WI38 (cell line): ENCODE results near the gene PLEKHN1.
A peak's percentile ranks its signal among the peaks of the same experiment; 100 is the strongest.

ENCODE experiments used
- H3K4me3 ChIP-seq: 2 replicates; pipeline ENCODE4 v1.5.1; 2011; ENCODE audit warnings: low read depth, mild to moderate bottlenecking, control low read depth, low read length
- TF ChIP-seq, protein P1 (sequence below): IDR thresholded peaks from 2 replicates; pipeline ENCODE4 v1.5.1; 2012; ENCODE audit warnings: low read depth, mild to moderate bottlenecking, control low read depth, low read length

PLEKHN1 gene, protein sequence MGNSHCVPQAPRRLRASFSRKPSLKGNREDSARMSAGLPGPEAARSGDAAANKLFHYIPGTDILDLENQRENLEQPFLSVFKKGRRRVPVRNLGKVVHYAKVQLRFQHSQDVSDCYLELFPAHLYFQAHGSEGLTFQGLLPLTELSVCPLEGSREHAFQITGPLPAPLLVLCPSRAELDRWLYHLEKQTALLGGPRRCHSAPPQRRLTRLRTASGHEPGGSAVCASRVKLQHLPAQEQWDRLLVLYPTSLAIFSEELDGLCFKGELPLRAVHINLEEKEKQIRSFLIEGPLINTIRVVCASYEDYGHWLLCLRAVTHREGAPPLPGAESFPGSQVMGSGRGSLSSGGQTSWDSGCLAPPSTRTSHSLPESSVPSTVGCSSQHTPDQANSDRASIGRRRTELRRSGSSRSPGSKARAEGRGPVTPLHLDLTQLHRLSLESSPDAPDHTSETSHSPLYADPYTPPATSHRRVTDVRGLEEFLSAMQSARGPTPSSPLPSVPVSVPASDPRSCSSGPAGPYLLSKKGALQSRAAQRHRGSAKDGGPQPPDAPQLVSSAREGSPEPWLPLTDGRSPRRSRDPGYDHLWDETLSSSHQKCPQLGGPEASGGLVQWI

DNA sequence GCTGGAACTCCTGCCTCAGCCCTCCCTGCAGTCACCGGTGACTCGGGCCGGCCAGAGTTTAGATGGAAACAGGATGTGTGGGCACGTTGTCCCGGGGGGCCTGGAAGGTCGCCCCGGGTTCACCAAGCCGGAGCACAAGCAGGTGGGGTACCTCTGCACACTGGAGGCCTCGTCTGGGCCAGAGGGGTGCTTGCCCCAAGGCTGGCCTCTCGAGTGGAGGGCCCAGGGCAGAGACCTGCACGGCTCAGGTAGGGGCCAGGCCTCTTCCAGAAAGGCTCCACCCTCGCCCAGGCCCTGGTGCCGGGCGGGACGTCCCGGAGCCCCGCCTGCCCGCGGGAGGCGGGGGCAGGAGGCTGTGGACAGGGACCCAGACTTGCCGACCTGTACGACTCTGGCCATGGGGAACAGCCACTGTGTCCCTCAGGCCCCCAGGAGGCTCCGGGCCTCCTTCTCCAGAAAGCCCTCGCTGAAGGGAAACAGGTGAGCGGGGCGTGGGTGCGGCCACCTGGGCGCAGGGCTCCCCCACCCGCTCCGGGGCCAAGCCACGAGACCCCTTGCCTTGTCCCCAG is at the start of gene PLEKHN1:
TSS of gene PLEKHN1 (plus strand) at position 348 of the 569 bp plus-strand sequence. CDS start at position 398, 50 bp downstream.
- peak within 1 kb of the TSS; percentile 61 for H3K4me3 ChIP-seq
- TF ChIP-seq, protein P1, sequence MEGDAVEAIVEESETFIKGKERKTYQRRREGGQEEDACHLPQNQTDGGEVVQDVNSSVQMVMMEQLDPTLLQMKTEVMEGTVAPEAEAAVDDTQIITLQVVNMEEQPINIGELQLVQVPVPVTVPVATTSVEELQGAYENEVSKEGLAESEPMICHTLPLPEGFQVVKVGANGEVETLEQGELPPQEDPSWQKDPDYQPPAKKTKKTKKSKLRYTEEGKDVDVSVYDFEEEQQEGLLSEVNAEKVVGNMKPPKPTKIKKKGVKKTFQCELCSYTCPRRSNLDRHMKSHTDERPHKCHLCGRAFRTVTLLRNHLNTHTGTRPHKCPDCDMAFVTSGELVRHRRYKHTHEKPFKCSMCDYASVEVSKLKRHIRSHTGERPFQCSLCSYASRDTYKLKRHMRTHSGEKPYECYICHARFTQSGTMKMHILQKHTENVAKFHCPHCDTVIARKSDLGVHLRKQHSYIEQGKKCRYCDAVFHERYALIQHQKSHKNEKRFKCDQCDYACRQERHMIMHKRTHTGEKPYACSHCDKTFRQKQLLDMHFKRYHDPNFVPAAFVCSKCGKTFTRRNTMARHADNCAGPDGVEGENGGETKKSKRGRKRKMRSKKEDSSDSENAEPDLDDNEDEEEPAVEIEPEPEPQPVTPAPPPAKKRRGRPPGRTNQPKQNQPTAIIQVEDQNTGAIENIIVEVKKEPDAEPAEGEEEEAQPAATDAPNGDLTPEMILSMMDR, result no peak

DNA sequence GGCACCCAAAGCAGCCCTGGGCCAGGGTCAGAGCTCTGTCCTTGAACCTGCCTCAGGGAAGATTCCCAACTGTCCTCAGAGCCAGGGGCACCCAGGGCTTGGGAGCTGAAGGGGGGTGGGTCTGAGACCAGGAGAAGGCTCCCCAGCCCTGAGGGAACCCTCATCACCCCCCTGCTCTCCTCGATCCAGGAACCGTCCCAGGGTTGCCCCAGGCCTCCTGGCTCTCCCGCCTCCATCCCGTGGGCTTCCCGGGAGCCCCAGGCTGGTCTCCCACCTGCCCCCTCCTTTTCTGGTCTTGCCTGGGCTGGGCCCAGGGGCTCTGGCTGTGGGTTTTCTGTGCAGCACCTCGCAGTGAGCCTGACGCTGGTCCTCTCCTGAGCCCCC is 49.2 kb upstream of the PLEKHN1 start:
- TF ChIP-seq, protein P1, result no peak

DNA sequence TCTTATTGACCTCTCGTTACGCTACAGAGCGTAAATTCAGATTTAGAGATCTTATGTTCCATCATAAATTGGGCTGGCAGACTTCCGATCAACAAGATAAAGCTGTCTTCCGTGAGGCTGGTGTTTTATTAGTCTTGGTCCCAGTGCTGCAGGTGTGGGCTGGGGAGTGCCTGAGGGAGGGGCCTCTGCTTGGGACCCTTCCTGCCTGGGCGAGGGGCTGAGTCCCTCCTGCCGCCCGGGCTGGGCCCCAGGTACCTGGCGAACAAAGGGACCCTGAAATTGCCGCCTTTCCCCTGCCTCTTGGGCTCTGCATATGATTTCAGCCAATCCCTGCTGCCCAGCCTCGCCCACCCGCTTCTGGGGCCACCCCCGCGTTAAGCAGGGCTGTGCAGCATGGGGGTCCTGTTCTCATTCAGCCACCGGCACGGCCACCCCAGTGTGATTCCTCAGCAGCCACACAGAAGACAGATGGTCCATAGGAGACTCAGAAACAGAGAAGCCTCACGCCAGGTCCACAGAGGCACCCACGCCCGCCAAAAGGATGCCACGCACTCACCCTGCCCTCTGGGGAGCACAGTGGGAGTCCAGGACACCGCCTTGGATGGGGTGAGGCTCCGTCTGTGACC is 48.7 kb upstream of the PLEKHN1 start:
- no peak overlapping the region for H3K4me3 ChIP-seq
- TF ChIP-seq, protein P1, result no peak

More for the DNA sequence above, 49.2 kb upstream of the PLEKHN1 start:
- H3K4me3 ChIP-seq, result no peak overlapping the region

DNA sequence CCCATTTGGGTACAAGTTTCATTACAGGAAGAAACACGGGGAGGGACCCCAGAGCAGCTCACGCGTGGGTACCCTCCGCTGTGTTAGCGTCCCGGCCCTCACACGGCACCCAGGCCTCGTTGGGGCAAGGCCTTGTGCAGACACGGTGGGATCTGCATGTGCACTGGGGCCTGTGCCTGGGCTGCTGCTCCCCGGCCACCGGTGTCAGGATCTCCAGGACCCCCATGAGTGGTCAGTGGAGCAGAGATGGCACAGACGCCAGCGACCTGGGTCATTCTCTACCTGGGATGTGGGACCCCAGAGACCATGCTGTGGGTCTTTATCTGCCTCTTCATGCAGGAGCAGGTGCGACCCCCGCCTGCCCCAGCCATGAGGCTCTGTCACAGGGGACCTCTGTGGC is 47.9 kb upstream of the PLEKHN1 start:
- TF ChIP-seq, protein P1, result no peak
- H3K4me3 ChIP-seq, result no peak overlapping the region

DNA sequence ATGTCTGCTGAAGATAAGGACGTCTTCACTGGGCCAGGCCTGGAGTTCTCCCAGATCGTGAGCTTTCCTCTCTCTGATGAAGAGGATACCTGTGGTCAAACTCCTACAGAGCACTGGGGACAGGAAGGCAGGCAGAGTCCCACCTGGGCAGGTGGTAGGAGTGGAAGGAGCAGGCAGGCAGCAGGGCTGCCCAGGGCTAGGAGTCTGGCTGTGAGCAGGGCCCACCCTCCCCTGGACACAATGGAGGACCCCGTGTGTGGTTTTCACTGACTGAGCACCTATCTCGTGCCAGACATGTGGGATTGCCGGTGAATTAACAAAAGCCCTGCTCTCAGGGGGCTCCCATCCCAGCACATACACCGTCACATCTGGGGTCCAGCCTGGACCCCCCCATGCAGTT is 47.4 kb upstream of the PLEKHN1 start:
- no peak overlapping the region for H3K4me3 ChIP-seq
- TF ChIP-seq, protein P1, result no peak

DNA sequence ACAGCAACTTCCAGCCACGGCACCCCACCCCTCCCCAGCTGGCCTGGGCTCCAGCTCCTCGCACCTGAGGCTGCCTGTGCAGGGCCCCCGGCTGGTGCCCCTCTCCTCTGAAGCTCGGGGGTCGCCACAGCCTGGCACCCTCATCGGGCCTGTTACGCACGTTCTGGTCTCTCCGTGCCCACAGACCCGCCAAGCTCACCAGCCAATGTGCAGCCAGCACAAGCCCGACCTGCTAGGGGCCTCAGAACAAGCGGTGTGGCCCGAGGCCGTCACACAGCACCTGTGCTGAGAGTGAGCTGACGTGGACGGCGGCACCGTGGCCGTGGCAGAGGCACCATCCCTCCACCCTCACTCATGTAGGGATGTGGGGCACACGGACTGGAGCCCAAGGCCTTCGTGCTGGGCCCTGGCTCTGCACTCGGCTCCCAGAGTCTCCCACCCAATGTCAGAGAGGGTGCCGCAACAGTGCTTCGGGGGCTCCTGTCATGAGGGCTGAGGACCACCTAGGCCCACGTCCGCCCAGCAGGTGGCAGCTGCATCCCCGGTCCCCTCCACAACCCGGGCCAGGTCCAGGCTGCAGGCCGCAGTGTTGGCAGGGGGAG is 46.9 kb upstream of the PLEKHN1 start:
- H3K4me3 ChIP-seq, result no peak overlapping the region
- TF ChIP-seq, protein P1, result no peak
